Measurements from ENCODE around the gene HSPA6.
"Not testable (repeated sequence)": the region's sequence is repeated elsewhere in the genome, so short reads cannot be mapped to it uniquely, and the experiment has no call there.

DNA sequence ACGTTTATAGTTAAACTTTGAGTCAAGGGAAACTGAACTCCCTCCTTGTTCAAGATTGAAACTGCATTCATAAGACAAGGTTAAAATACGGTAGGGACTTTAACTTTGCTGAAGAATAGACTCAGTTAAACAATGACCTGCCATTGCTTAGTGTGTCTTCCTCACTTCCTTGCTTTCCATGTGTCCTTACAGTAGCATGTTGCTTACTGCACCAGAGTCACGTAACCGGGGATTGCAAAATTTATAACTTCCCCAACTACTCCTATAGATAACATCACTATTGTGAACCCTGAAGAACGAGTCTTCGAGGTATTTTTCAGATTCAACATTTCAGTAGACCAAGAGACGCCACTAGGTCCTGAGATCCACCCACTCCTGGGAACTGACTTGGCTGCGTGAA is 47.4 kb downstream of the HSPA6 start:
- TF ChIP-seq, protein P1, sequence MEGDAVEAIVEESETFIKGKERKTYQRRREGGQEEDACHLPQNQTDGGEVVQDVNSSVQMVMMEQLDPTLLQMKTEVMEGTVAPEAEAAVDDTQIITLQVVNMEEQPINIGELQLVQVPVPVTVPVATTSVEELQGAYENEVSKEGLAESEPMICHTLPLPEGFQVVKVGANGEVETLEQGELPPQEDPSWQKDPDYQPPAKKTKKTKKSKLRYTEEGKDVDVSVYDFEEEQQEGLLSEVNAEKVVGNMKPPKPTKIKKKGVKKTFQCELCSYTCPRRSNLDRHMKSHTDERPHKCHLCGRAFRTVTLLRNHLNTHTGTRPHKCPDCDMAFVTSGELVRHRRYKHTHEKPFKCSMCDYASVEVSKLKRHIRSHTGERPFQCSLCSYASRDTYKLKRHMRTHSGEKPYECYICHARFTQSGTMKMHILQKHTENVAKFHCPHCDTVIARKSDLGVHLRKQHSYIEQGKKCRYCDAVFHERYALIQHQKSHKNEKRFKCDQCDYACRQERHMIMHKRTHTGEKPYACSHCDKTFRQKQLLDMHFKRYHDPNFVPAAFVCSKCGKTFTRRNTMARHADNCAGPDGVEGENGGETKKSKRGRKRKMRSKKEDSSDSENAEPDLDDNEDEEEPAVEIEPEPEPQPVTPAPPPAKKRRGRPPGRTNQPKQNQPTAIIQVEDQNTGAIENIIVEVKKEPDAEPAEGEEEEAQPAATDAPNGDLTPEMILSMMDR (IDR thresholded peaks at IDR 0.05): not testable (repeated sequence)
- not testable (repeated sequence) for TF ChIP-seq POLR2A, POLR2AphosphoS5 (IDR thresholded peaks at IDR 0.05)
